Thyroid gland (tissue), 4 donors: ENCODE measurements around the gene PITPNM2.

Experiments used
- POLR2A ChIP-seq, 2 donors: fragments of 450-650 bp; IDR thresholded peaks; one replicate each; pipeline ENCODE4 v1.6.1; 2017; ENCODE audit warnings: antibody characterized with exemption in 2 of 2, mild to moderate bottlenecking in 2 of 2, moderate library complexity in 1 of 2
- TF ChIP-seq, protein P1 (sequence below), 6 experiments: fragments of 200-600 bp in 3 of 6; fragments of 450-650 bp in 3 of 6; sonication (generic) in 3 of 6; IDR thresholded peaks; one replicate each; pipeline ENCODE4 v1.5.1; 2016 to 2019; ENCODE audit warnings: antibody characterized with exemption in 6 of 6, mild to moderate bottlenecking in 2 of 6, inconsistent platforms in 1 of 6, moderate library complexity in 1 of 6

DNA sequence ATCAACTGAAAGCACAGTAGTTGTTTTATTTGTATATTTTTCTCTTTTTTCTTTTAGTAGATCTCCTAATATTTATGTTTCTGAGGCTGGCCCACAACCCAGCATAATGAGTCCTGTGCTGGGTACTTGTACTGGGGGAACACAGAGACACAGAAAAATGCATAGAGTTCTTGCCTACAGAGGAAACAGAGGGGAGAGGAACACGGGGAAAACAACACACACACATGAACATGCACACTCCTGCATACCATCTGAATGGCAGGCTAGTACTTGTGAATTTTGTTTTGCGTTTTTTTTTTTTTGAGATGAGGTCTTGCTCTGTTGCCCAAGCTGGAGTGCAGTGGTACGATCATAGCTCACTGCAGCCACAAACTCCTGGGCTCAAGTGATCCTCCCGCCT lies 21.3 kb downstream of the PITPNM2 start:
- TF ChIP-seq, protein P1, sequence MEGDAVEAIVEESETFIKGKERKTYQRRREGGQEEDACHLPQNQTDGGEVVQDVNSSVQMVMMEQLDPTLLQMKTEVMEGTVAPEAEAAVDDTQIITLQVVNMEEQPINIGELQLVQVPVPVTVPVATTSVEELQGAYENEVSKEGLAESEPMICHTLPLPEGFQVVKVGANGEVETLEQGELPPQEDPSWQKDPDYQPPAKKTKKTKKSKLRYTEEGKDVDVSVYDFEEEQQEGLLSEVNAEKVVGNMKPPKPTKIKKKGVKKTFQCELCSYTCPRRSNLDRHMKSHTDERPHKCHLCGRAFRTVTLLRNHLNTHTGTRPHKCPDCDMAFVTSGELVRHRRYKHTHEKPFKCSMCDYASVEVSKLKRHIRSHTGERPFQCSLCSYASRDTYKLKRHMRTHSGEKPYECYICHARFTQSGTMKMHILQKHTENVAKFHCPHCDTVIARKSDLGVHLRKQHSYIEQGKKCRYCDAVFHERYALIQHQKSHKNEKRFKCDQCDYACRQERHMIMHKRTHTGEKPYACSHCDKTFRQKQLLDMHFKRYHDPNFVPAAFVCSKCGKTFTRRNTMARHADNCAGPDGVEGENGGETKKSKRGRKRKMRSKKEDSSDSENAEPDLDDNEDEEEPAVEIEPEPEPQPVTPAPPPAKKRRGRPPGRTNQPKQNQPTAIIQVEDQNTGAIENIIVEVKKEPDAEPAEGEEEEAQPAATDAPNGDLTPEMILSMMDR (IDR thresholded peaks at IDR 0.05) = no peak
- no peak for TF ChIP-seq POLR2A (IDR thresholded peaks at IDR 0.05)
